Stimulated activated CD8-positive, alpha-beta memory T cell treated with anti-CD3 and anti-CD28 coated beads, Interleukin-15, amount 100 ng/mL, for 1 hour (primary cell): ENCODE data around the gene CARMIL1.
"Not testable (repeated sequence)": the region's sequence is repeated elsewhere in the genome, so short reads cannot be mapped to it uniquely, and the experiment has no call there.

Experiments
- DNase-seq: peaks from one replicate; pipeline ENCODE4 v3.0.0-alpha.2; 2020; ENCODE audit warnings: low read depth

Gene CARMIL1

GRCh38 chr6:25277857-25278256 is 1.3 kb upstream of the CARMIL1 start:
- DNase-seq: no peak

GRCh38 chr6:25278261-25278913 is 787 bp upstream of the CARMIL1 start:
- DNase-seq: no peak

GRCh38 chr6:25279748-25280343 is 672 bp downstream of the CARMIL1 start:
- no peak for DNase-seq

GRCh38 chr6:25280344-25281074 is 1.3 kb downstream of the CARMIL1 start:
- no peak for DNase-seq

GRCh38 chr6:25286891-25287290 is 7.7 kb downstream of the CARMIL1 start:
- no peak for DNase-seq

GRCh38 chr6:25287941-25288340 is 8.8 kb downstream of the CARMIL1 start:
- no peak for DNase-seq

- no peak for DNase-seq
Measured at GRCh38 chr6:25288518-25288917, 9.3 kb downstream of the CARMIL1 start.

- DNase-seq: no peak
Measured at GRCh38 chr6:25290306-25291060, 11.3 kb downstream of the CARMIL1 start.

- DNase-seq: no peak
Measured at GRCh38 chr6:25292384-25292783, 13.2 kb downstream of the CARMIL1 start.

- DNase-seq: no peak
Measured at GRCh38 chr6:25295651-25296050, 16.5 kb downstream of the CARMIL1 start.

GRCh38 chr6:25296217-25296905 is 17.2 kb downstream of the CARMIL1 start:
- DNase-seq: no peak

- DNase-seq: no peak
Measured at GRCh38 chr6:25297039-25297441, 17.9 kb downstream of the CARMIL1 start.

- DNase-seq: no peak
Measured at GRCh38 chr6:25297823-25298522, 18.8 kb downstream of the CARMIL1 start.

- DNase-seq: not testable (repeated sequence)
Measured at GRCh38 chr6:25298523-25298865, 19.3 kb downstream of the CARMIL1 start.

- DNase-seq: no peak
Measured at GRCh38 chr6:25301362-25301761, 22.2 kb downstream of the CARMIL1 start.

GRCh38 chr6:25302151-25302550 is 23.0 kb downstream of the CARMIL1 start:
- no peak for DNase-seq

- no peak for DNase-seq
Measured at GRCh38 chr6:25302677-25303128, 23.5 kb downstream of the CARMIL1 start.

- no peak for DNase-seq
Measured at GRCh38 chr6:25303254-25303653, 24.1 kb downstream of the CARMIL1 start.

- no peak for DNase-seq
Measured at GRCh38 chr6:25306379-25306778, 27.2 kb downstream of the CARMIL1 start.

- no peak for DNase-seq
Measured at GRCh38 chr6:25307805-25308494, 28.8 kb downstream of the CARMIL1 start.

- DNase-seq: no peak
Measured at GRCh38 chr6:25309886-25310285, 30.7 kb downstream of the CARMIL1 start.
